WTC11 (cell line): ENCODE measurements around the gene SGO2. TPM values are rescaled to one million over a fixed set of nuclear protein-coding genes. Genes with fewer than 3 reads are reported as not detected.
"Not testable (repeated sequence)": the region's sequence is repeated elsewhere in the genome, so short reads cannot be mapped to it uniquely, and the experiment has no call there.

Experiments
- ATAC-seq: fragments of 200-7000 bp; cut with Tn5 transposase; 2 replicates; pipeline ENCODE4 v1.10.0; 2021; ENCODE audit warnings: mild to moderate bottlenecking, moderate library complexity
- CTCF ChIA-PET: fragments of 300-600 bp; sonication (Branson Sonifier 250); formaldehyde crosslinking; loops from one replicate; lab custom pipeline; 2021; ENCODE audit warnings: antibody characterized with exemption; lab: Charles Lee
- POLR2A ChIA-PET: fragments of 350-600 bp; sonication (Branson Sonifier 250); formaldehyde crosslinking; loops from one replicate; lab custom pipeline; 2021; ENCODE audit warnings: antibody characterized with exemption; lab: Charles Lee
- DNase-seq: peaks from one replicate; pipeline ENCODE4 v3.0.0; 2021; ENCODE audit warnings: low spot score
- H3K27ac Mint-ChIP-seq: 2 replicates; pipeline ENCODE4 v1.8.0; 2021; ENCODE audit warnings: mixed read lengths
- H3K27me3 Mint-ChIP-seq: 2 replicates; pipeline ENCODE4 v1.8.0; 2021; ENCODE audit warnings: low read depth, mild to moderate bottlenecking, moderate library complexity, mixed read lengths
- H3K36me3 Mint-ChIP-seq: 2 replicates; pipeline ENCODE4 v1.8.0; 2021; ENCODE audit warnings: mixed read lengths
- H3K4me1 Mint-ChIP-seq: 2 replicates; pipeline ENCODE4 v1.8.0; 2022; ENCODE audit warnings: mixed read lengths
- H3K4me3 Mint-ChIP-seq: 2 replicates; pipeline ENCODE4 v1.8.0; 2021; ENCODE audit warnings: mild to moderate bottlenecking, moderate library complexity, mixed read lengths
- H3K9me3 Mint-ChIP-seq: 2 replicates; pipeline ENCODE4 v1.8.0; 2021; ENCODE audit warnings: mixed read lengths
- CREM ChIP-seq: sonication (generic); formaldehyde crosslinking; IDR thresholded peaks from 2 replicates; pipeline ENCODE4 v1.8.1; 2022; ENCODE audit warnings: mild to moderate bottlenecking, missing genetic modification reagents, moderate library complexity
- ESRRA ChIP-seq: sonication (generic); formaldehyde crosslinking; IDR thresholded peaks from 2 replicates; pipeline ENCODE4 v1.8.1; 2022; ENCODE audit warnings: mild to moderate bottlenecking, missing genetic modification reagents, borderline replicate concordance
- GABPB1 ChIP-seq: sonication (generic); formaldehyde crosslinking; IDR thresholded peaks from 2 replicates; pipeline ENCODE4 v1.8.1; 2023; ENCODE audit warnings: mild to moderate bottlenecking, missing genetic modification reagents
- JUN ChIP-seq: sonication (generic); formaldehyde crosslinking; IDR thresholded peaks from 2 replicates; pipeline ENCODE4 v1.8.0; 2023; ENCODE audit warnings: mild to moderate bottlenecking, missing genetic modification reagents
- KAT7 ChIP-seq: sonication (generic); formaldehyde crosslinking; IDR thresholded peaks from 2 replicates; pipeline ENCODE4 v1.8.1; 2023; ENCODE audit warnings: missing genetic modification reagents, mild to moderate bottlenecking, borderline replicate concordance
- NFATC4 ChIP-seq: fragments of 250-450 bp; sonication (Bioruptor Pico); IDR thresholded peaks from 2 replicates; pipeline ENCODE4 v1.9.0; 2021; ENCODE audit warnings: mild to moderate bottlenecking
- NFE2L1 ChIP-seq: sonication (generic); formaldehyde crosslinking; IDR thresholded peaks from 2 replicates; pipeline ENCODE4 v1.8.1; 2023; ENCODE audit warnings: missing genetic modification reagents
- PRRX2 ChIP-seq: fragments of 250-450 bp; sonication (Bioruptor Pico); IDR thresholded peaks from 2 replicates; pipeline ENCODE4 v1.8.0; 2021; ENCODE audit warnings: mild to moderate bottlenecking
- SMAD3 ChIP-seq: sonication (generic); formaldehyde crosslinking; IDR thresholded peaks from 2 replicates; pipeline ENCODE4 v1.8.0; 2022; ENCODE audit warnings: missing genetic modification reagents, mild to moderate bottlenecking, borderline replicate concordance
- SOX15 ChIP-seq: fragments of 250-450 bp; sonication (Bioruptor Pico); IDR thresholded peaks from 2 replicates; pipeline ENCODE4 v1.9.0; 2021; ENCODE audit warnings: mild to moderate bottlenecking
- TEAD4 ChIP-seq: sonication (generic); formaldehyde crosslinking; IDR thresholded peaks from 2 replicates; pipeline ENCODE4 v1.8.0; 2022; ENCODE audit warnings: mild to moderate bottlenecking, missing genetic modification reagents
- TP53 ChIP-seq: sonication (generic); formaldehyde crosslinking; IDR thresholded peaks from 2 replicates; pipeline ENCODE4 v1.8.1; 2023; ENCODE audit warnings: mild to moderate bottlenecking, missing genetic modification reagents
- ZNF263 ChIP-seq: sonication (generic); formaldehyde crosslinking; IDR thresholded peaks from 2 replicates; pipeline ENCODE4 v1.8.1; 2022; ENCODE audit warnings: low read depth, mild to moderate bottlenecking, moderate library complexity, missing genetic modification reagents
- ZNF317 ChIP-seq: sonication (generic); formaldehyde crosslinking; IDR thresholded peaks from 2 replicates; pipeline ENCODE4 v1.8.1; 2023; ENCODE audit warnings: low read depth, mild to moderate bottlenecking, moderate library complexity, missing genetic modification reagents, borderline replicate concordance
- ZNF396 ChIP-seq: fragments of 250-450 bp; sonication (Bioruptor Pico); IDR thresholded peaks from 2 replicates; pipeline ENCODE4 v1.8.0; 2021; ENCODE audit warnings: mild to moderate bottlenecking, moderate library complexity, borderline replicate concordance
- total RNA-seq: library from RNA; stranded (reverse); gene quantifications from 3 replicates; pipeline ENCODE4 v1.2.3, GENCODE V29; 2021
- TF ChIP-seq, protein P1 (sequence below): fragments of 250-450 bp; sonication (Bioruptor Pico); IDR thresholded peaks from 2 replicates; pipeline ENCODE4 v1.9.0; 2021; ENCODE audit warnings: mild to moderate bottlenecking
- TF ChIP-seq, protein P2 (sequence below): sonication (generic); formaldehyde crosslinking; IDR thresholded peaks from 2 replicates; pipeline ENCODE4 v1.8.1; 2023; ENCODE audit warnings: mild to moderate bottlenecking, missing genetic modification reagents, moderate library complexity
- TF ChIP-seq, protein P3 (sequence below): sonication (generic); formaldehyde crosslinking; IDR thresholded peaks from 2 replicates; pipeline ENCODE4 v1.8.1; 2023; ENCODE audit warnings: mild to moderate bottlenecking, missing genetic modification reagents, borderline replicate concordance
- TF ChIP-seq, protein P4 (sequence below): fragments of 250-450 bp; sonication (Bioruptor Pico); IDR thresholded peaks from 2 replicates; pipeline ENCODE4 v2.1.2; 2022; ENCODE audit warnings: mild to moderate bottlenecking, moderate library complexity
- TF ChIP-seq, protein P5 (sequence below): sonication (generic); formaldehyde crosslinking; conservative IDR thresholded peaks from 2 replicates; pipeline ENCODE4 v1.8.1; 2023; ENCODE audit warnings: mild to moderate bottlenecking, low read depth, missing genetic modification reagents, moderate library complexity
- TF ChIP-seq, protein P6 (sequence below): fragments of 250-450 bp; sonication (Bioruptor Pico); IDR thresholded peaks from 2 replicates; pipeline ENCODE4 v1.8.0; 2021; ENCODE audit warnings: mild to moderate bottlenecking

SGO2 gene
- total RNA-seq, 1 experiment from 2014 or later = 34.1 TPM

DNA sequence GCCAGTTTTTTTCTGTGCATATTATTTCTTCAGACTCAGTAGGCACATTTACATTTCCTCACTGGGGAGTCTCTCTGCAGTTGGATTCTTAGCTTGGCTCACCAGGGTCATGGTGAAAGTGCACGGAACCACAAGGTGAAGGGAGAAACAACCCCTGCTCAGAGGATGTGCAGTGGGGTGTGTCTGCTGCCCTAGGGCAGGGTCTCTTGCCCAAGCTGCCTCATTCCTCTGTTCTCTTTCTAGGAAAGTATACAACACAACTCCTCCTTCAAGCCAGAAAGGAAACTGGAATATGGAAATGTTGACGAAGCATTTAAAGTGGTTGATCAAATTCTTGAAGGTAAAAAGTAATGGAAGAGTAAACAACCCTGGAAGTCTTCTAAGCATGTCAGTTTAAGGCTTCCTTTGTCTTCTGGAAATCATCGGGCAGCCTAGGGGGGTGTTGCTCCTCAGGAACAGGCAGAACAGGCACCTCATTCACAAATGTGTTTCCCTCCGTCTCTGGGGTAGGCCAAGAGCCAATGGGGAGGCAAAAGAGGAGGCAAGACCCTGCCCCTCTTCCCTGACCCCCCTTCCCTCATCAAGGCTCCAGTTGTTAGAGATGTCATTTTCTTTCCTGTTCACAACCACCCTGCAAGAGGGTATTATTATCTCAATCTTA lies 101.2 kb downstream of the SGO2 start (continued):
- TF ChIP-seq ESRRA (CRISPR knock-in tag) (no peak), SOX15 (CRISPR knock-in tag) (no peak), KAT7 (CRISPR knock-in tag) (no peak), ZNF317 (CRISPR knock-in tag) (no peak), NFE2L1 (CRISPR knock-in tag) (no peak), ZNF396 (CRISPR knock-in tag) (no peak), TP53 (CRISPR knock-in tag) (no peak)
- TF ChIP-seq, protein P1, sequence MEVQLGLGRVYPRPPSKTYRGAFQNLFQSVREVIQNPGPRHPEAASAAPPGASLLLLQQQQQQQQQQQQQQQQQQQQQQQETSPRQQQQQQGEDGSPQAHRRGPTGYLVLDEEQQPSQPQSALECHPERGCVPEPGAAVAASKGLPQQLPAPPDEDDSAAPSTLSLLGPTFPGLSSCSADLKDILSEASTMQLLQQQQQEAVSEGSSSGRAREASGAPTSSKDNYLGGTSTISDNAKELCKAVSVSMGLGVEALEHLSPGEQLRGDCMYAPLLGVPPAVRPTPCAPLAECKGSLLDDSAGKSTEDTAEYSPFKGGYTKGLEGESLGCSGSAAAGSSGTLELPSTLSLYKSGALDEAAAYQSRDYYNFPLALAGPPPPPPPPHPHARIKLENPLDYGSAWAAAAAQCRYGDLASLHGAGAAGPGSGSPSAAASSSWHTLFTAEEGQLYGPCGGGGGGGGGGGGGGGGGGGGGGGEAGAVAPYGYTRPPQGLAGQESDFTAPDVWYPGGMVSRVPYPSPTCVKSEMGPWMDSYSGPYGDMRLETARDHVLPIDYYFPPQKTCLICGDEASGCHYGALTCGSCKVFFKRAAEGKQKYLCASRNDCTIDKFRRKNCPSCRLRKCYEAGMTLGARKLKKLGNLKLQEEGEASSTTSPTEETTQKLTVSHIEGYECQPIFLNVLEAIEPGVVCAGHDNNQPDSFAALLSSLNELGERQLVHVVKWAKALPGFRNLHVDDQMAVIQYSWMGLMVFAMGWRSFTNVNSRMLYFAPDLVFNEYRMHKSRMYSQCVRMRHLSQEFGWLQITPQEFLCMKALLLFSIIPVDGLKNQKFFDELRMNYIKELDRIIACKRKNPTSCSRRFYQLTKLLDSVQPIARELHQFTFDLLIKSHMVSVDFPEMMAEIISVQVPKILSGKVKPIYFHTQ (CRISPR knock-in tag) = no peak
- TF ChIP-seq, protein P2, sequence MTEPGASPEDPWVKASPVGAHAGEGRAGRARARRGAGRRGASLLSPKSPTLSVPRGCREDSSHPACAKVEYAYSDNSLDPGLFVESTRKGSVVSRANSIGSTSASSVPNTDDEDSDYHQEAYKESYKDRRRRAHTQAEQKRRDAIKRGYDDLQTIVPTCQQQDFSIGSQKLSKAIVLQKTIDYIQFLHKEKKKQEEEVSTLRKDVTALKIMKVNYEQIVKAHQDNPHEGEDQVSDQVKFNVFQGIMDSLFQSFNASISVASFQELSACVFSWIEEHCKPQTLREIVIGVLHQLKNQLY = no peak
- TF ChIP-seq, protein P3, sequence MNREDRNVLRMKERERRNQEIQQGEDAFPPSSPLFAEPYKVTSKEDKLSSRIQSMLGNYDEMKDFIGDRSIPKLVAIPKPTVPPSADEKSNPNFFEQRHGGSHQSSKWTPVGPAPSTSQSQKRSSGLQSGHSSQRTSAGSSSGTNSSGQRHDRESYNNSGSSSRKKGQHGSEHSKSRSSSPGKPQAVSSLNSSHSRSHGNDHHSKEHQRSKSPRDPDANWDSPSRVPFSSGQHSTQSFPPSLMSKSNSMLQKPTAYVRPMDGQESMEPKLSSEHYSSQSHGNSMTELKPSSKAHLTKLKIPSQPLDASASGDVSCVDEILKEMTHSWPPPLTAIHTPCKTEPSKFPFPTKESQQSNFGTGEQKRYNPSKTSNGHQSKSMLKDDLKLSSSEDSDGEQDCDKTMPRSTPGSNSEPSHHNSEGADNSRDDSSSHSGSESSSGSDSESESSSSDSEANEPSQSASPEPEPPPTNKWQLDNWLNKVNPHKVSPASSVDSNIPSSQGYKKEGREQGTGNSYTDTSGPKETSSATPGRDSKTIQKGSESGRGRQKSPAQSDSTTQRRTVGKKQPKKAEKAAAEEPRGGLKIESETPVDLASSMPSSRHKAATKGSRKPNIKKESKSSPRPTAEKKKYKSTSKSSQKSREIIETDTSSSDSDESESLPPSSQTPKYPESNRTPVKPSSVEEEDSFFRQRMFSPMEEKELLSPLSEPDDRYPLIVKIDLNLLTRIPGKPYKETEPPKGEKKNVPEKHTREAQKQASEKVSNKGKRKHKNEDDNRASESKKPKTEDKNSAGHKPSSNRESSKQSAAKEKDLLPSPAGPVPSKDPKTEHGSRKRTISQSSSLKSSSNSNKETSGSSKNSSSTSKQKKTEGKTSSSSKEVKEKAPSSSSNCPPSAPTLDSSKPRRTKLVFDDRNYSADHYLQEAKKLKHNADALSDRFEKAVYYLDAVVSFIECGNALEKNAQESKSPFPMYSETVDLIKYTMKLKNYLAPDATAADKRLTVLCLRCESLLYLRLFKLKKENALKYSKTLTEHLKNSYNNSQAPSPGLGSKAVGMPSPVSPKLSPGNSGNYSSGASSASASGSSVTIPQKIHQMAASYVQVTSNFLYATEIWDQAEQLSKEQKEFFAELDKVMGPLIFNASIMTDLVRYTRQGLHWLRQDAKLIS (CRISPR knock-in tag) = no peak
- TF ChIP-seq, protein P4, sequence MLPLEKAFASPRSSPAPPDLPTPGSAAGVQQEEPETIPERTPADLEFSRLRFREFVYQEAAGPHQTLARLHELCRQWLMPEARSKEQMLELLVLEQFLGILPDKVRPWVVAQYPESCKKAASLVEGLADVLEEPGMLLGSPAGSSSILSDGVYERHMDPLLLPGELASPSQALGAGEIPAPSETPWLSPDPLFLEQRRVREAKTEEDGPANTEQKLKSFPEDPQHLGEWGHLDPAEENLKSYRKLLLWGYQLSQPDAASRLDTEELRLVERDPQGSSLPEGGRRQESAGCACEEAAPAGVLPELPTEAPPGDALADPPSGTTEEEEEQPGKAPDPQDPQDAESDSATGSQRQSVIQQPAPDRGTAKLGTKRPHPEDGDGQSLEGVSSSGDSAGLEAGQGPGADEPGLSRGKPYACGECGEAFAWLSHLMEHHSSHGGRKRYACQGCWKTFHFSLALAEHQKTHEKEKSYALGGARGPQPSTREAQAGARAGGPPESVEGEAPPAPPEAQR = no peak

DNA sequence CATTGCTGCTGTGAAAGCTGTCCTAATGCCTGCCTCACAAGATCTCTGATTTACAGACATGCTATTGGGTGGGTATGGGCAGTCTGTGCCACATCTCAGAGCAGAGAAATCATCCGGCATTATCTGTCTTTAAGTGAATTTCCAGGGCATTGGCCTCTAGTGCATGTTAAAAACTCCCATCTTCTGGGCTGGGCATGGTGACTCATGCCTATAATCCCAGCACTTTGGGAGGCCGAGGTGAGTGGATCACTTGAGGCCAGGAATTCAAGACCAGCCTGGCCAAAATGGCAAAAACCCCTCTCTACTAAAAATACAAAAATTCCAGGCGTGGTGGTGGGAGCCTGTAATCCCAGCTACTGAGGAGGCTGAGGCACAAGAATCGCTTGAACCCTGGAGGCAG lies 102.5 kb downstream of the SGO2 start:
- CTCF ChIA-PET, H3K36me3 Mint-ChIP-seq, H3K9me3 Mint-ChIP-seq, H3K27me3 Mint-ChIP-seq, ATAC-seq, H3K4me3 Mint-ChIP-seq, DNase-seq, H3K27ac Mint-ChIP-seq, POLR2A ChIA-PET: not testable (repeated sequence)
- peaks cover 22% of the 10 kb centered on the region for H3K4me1 Mint-ChIP-seq

DNA sequence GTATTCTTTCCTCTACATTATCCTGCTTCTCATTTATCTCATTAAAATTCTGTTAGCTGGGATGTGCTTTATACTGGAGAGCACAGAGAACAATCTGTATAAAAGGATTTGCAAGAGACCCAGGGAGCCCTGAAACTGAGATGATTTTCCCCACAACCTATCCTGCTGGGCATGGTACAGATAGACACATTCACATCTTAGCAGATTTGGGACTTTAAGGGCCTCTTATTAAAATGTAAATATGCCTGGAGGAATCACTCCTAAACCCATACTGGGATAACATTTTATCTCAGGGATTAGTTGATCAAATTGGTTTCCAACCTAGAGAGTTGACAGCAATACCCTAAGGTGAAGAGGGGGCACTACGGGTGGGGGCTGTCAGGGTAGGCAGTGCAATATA lies 105.3 kb downstream of the SGO2 start:
- ATAC-seq = no peak
- Mint-ChIP-seq H3K4me1 (peaks cover 16% of the 10 kb centered on the region), H3K9me3 (no peaks in the 10 kb centered on the region), H3K27ac (no peak overlapping the region), H3K27me3 (no peaks in the 10 kb centered on the region), H3K4me3 (no peak overlapping the region), H3K36me3 (no peaks in the 10 kb centered on the region)
- DNase-seq = no peak
- ChIA-PET POLR2A (no interaction called here), CTCF (interaction anchor here (1.5 kb wide), 1 partner anchor 133 kb away, joined by 3 read pairs; no protein-coding TSS in a partner anchor)
- TF ChIP-seq ZNF263 (CRISPR knock-in tag) (no peak), ESRRA (CRISPR knock-in tag) (no peak), SMAD3 (CRISPR knock-in tag) (no peak), TEAD4 (CRISPR knock-in tag) (no peak), NFATC4 (CRISPR knock-in tag) (no peak), PRRX2 (no peak), JUN (CRISPR knock-in tag) (no peak), GABPB1 (CRISPR knock-in tag) (no peak), CREM (CRISPR knock-in tag) (no peak)
- TF ChIP-seq, protein P5, sequence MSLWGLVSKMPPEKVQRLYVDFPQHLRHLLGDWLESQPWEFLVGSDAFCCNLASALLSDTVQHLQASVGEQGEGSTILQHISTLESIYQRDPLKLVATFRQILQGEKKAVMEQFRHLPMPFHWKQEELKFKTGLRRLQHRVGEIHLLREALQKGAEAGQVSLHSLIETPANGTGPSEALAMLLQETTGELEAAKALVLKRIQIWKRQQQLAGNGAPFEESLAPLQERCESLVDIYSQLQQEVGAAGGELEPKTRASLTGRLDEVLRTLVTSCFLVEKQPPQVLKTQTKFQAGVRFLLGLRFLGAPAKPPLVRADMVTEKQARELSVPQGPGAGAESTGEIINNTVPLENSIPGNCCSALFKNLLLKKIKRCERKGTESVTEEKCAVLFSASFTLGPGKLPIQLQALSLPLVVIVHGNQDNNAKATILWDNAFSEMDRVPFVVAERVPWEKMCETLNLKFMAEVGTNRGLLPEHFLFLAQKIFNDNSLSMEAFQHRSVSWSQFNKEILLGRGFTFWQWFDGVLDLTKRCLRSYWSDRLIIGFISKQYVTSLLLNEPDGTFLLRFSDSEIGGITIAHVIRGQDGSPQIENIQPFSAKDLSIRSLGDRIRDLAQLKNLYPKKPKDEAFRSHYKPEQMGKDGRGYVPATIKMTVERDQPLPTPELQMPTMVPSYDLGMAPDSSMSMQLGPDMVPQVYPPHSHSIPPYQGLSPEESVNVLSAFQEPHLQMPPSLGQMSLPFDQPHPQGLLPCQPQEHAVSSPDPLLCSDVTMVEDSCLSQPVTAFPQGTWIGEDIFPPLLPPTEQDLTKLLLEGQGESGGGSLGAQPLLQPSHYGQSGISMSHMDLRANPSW (CRISPR knock-in tag) = no peak
- TF ChIP-seq, protein P6, sequence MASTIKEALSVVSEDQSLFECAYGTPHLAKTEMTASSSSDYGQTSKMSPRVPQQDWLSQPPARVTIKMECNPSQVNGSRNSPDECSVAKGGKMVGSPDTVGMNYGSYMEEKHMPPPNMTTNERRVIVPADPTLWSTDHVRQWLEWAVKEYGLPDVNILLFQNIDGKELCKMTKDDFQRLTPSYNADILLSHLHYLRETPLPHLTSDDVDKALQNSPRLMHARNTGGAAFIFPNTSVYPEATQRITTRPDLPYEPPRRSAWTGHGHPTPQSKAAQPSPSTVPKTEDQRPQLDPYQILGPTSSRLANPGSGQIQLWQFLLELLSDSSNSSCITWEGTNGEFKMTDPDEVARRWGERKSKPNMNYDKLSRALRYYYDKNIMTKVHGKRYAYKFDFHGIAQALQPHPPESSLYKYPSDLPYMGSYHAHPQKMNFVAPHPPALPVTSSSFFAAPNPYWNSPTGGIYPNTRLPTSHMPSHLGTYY (CRISPR knock-in tag) = no peak
